WI38 (cell line): ENCODE data around the gene TRIM26.

Experiments
- H3K4me3 ChIP-seq: 2 replicates; pipeline ENCODE4 v1.5.1; 2011; ENCODE audit warnings: low read depth, mild to moderate bottlenecking, control low read depth, low read length
- CTCF ChIP-seq: IDR thresholded peaks from 2 replicates; pipeline ENCODE4 v1.5.1; 2012; ENCODE audit warnings: low read depth, mild to moderate bottlenecking, control low read depth, low read length

Gene TRIM26

DNA sequence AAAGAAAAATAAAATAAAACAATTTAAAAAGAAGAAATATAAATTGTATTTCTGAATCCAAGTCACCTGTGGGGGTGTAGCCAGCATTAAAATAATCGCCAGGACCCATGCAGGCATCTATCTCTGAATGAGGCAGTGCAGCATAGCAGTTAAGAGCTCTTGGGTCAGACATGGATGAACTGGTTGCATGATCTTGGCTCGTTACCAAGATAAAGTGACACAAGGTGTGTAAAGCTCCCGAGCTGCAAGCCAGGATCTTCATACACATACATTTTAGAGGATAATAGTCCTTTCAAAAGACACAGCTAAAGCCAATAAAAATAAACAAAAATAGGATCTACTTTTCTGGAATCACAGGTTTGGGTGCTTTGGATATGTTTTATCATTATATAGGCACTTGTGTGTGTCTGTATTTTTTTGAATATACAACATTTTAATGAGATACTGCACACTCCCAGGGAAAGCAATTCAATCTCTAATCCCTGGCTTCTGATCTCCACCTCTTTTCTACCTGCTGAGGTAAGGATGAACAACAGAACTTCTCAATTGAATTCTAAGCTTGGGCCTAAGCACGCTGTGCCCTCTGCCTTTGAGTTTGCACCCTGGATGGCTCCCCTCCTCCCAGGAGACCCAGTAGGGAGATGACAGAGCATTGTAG, 61.1 kb downstream of the TRIM26 start:
- no peak for TF ChIP-seq CTCF
- H3K4me3 ChIP-seq = no peak overlapping the region

- TF ChIP-seq CTCF = no peak
- H3K4me3 ChIP-seq = no peak overlapping the region
Observed at GRCh38 chr6:30151580-30151979, 61.6 kb downstream of the TRIM26 start.

DNA sequence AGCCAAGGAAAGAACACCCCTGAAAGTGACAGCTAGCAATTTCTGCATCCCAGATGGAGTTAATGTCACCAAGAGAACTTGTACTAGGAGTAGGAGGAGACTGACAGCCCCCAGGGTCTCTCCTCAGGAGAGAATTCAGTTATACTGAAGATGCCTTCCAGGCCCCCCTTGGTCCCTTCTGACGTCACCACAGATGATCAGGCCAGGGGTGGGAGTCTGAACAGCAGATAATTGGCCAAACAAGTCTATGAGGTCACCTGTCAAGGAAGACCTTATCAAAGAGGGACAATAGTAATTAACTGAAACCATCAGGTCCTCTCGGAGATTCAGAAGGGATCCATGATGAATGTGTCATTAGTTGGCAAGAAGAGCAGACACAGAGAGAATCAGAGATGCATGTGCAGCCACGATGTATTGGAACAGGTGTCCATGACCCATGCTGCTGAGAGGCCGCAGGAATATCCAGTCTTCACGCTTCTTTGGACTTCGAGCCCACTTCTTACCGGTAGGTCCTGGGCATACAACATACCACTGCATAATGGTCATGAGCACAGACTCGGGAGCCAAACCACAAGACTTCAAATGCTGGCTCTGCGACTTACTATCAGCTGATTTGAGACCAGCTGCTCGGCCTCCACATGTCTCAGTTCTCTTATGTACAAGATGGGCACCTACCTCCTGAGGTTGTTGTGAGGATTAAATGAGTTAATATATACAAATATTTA, 62.4 kb downstream of the TRIM26 start:
- H3K4me3 ChIP-seq = no peak overlapping the region
- TF ChIP-seq CTCF = no peak

DNA sequence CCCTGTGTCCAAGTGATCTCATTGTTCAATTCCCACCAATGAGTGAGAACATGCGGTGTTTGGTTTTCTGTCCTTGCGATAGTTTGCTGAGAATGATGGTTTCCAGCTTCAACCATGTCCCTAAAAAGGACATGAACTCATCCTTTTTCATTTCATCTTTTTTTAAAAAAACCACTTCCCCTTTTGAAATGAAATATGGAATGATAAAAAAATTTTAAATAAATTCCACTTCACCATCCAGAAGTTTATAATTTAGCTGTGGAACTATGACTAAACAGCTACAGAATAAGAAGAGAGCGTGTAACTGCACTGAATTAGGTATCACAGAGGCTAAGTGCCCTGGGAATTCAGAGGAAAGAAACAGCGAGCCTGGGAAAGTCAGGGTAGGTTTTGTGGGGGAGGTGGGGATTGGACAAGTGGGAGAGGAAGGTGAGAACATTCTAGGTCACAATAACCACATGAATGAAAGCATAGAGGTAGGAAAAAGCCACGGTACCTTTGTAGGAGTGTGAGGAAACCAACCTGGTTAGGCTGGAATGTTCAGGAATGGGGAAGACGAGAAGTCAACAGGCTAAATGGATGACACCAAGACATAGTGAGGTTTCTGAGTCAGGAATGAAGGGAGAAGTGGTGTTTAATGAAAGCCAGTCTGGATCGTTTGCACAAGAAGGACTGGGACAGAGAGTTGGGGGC, 63.2 kb downstream of the TRIM26 start:
- no peak for TF ChIP-seq CTCF

GRCh38 chr6:30149234-30149633, 64.0 kb downstream of the TRIM26 start:
- H3K4me3 ChIP-seq = no peak overlapping the region
- no peak for TF ChIP-seq CTCF

More for the DNA sequence above, 63.2 kb downstream of the TRIM26 start:
- H3K4me3 ChIP-seq = no peak overlapping the region

- TF ChIP-seq CTCF = no peak
- no peak overlapping the region for H3K4me3 ChIP-seq
Observed at GRCh38 chr6:30147096-30147495, 66.1 kb downstream of the TRIM26 start.

DNA sequence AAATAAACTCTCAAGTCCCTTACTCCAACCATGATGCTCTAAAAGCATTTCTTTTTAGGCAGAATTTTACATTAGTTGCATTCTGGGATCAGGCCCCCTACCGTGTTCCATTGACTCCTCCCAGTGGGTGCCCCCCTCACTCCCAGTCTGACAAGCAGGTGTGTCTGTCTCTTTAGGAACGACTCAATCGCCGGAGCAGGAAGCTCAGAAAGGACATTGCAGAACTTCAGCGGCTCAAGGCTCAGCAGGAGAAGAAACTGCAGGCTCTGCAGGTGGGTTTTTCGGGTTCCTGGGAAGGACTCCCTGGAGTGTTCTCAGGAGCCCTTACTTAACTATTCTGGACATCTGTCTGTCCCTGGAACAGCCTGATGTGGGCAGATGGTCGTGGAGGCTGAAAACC, 67.4 kb downstream of the TRIM26 start:
- no peak overlapping the region for H3K4me3 ChIP-seq
- TF ChIP-seq CTCF = no peak
